B cell (primary cell): ENCODE results near the gene ST3GAL3. TPM values are rescaled to one million over a fixed set of nuclear protein-coding genes. Genes with fewer than 3 reads are reported as not detected.
A peak's percentile ranks its signal among the peaks of the same experiment; 100 is the strongest.

Experiments used
- ATAC-seq: fragments of 200-7000 bp; cut with Tn5 transposase; one replicate; pipeline ENCODE4 v1.10.0; 2021; ENCODE audit warnings: low read depth, mild to moderate bottlenecking, moderate number of reproducible peaks, moderate library complexity
- CTCF ChIA-PET: fragments of 350-600 bp; sonication (Branson Sonifier 250); formaldehyde crosslinking; loops from one replicate; lab custom pipeline; 2021; ENCODE audit warnings: antibody characterized with exemption, inconsistent platforms; lab: Charles Lee
- POLR2A ChIA-PET: fragments of 350-600 bp; sonication (Branson Sonifier 250); formaldehyde crosslinking; loops from one replicate; lab custom pipeline; 2021; ENCODE audit warnings: antibody characterized with exemption; lab: Charles Lee
- DNase-seq: peaks from one replicate; pipeline ENCODE4 v3.0.0; 2013
- H2AFZ ChIP-seq: 2 replicates; pipeline ENCODE4 v1.6.1; 2012; ENCODE audit warnings: mild to moderate bottlenecking, low read depth, low read length; ENCODE audit not compliant: insufficient read depth, poor library complexity, severe bottlenecking
- H3K27ac ChIP-seq, 2 donors: 1 replicate in 1 of 2; 2 replicates in 1 of 2; pipeline ENCODE4 v1.5.1; 2012 to 2013; ENCODE audit warnings: low read length in 2 of 2, mild to moderate bottlenecking in 2 of 2, moderate library complexity in 1 of 2
- H3K27me3 ChIP-seq, 4 experiments: fragments of 200-600 bp in 1 of 4; sonication (generic) in 1 of 4; replicated peaks in 1 of 4; 1 replicate in 2 of 4; 2 replicates in 2 of 4; pipeline versions ENCODE4 v1.6.1 to v1.7.0; 2013 to 2016; ENCODE audit warnings: low read length in 3 of 4, mild to moderate bottlenecking in 2 of 4, mixed read lengths in 1 of 4, moderate library complexity in 1 of 4; ENCODE audit not compliant: insufficient read depth in 4 of 4, control insufficient read depth in 3 of 4; ENCODE audit errors: control extremely low read depth in 1 of 4
- H3K36me3 ChIP-seq, 2 experiments: replicated peaks in 1 of 2; 1 replicate in 1 of 2; 2 replicates in 1 of 2; pipeline versions ENCODE4 v1.6.1 to v1.7.1; 2013; ENCODE audit warnings: low read length in 1 of 2; ENCODE audit not compliant: insufficient read depth in 2 of 2, control insufficient read depth in 1 of 2; ENCODE audit errors: control extremely low read depth in 1 of 2, extremely low read depth in 1 of 2
- H3K4me1 ChIP-seq, 2 donors: fragments of 200-600 bp in 1 of 2; sonication (generic) in 1 of 2; 1 replicate in 1 of 2; 2 replicates in 1 of 2; pipeline versions ENCODE4 v1.5.1 to v1.6.1; 2013 to 2017; ENCODE audit warnings: low read length in 2 of 2; ENCODE audit not compliant: control insufficient read depth in 2 of 2, insufficient read depth in 2 of 2
- H3K4me2 ChIP-seq: replicated peaks from 2 replicates; pipeline ENCODE3; 2012; ENCODE audit warnings: mild to moderate bottlenecking, low read depth, low read length; ENCODE audit not compliant: poor library complexity, severe bottlenecking
- H3K4me3 ChIP-seq, 5 experiments: fragments of 200-600 bp in 1 of 5; sonication (generic) in 1 of 5; 1 replicate in 3 of 5; 2 replicates in 2 of 5; pipeline versions ENCODE4 v1.5.1 to v1.7.0; 2011 to 2016; ENCODE audit warnings: low read length in 4 of 5, mild to moderate bottlenecking in 4 of 5, low read depth in 2 of 5, control low read depth in 1 of 5, moderate library complexity in 1 of 5; ENCODE audit not compliant: insufficient read depth in 1 of 5; ENCODE audit errors: control extremely low read depth in 1 of 5, extremely low read depth in 1 of 5
- H3K79me2 ChIP-seq: fragments of 200-600 bp; sonication (generic); one replicate; pipeline ENCODE4 v1.6.0; 2016; ENCODE audit warnings: low read length; ENCODE audit not compliant: control insufficient read depth, insufficient read depth
- H3K9ac ChIP-seq: fragments of 200-600 bp; sonication (generic); 2 replicates; pipeline ENCODE4 v1.6.1; 2017; ENCODE audit warnings: mild to moderate bottlenecking, low read length, moderate library complexity
- H3K9me3 ChIP-seq, 3 donors: one replicate each; pipeline versions ENCODE4 v1.6.1 to v1.7.1; 2013; ENCODE audit warnings: low read length in 2 of 3; ENCODE audit not compliant: control insufficient read depth in 2 of 3, insufficient read depth in 1 of 3; ENCODE audit errors: control extremely low read depth in 1 of 3
- H4K20me1 ChIP-seq: 2 replicates; pipeline ENCODE4 v1.6.0; 2012; ENCODE audit warnings: mild to moderate bottlenecking, low read length; ENCODE audit not compliant: insufficient read depth, control insufficient read depth, poor library complexity, severe bottlenecking
- H3K27ac Mint-ChIP-seq: one replicate; pipeline ENCODE4 v1.8.0; 2021; ENCODE audit warnings: mixed read lengths
- H3K27me3 Mint-ChIP-seq: one replicate; pipeline ENCODE4 v1.8.0; 2021; ENCODE audit warnings: mixed read lengths
- H3K4me1 Mint-ChIP-seq: one replicate; pipeline ENCODE4 v1.8.0; 2021; ENCODE audit warnings: mixed read lengths
- H3K4me3 Mint-ChIP-seq: one replicate; pipeline ENCODE4 v1.8.0; 2021; ENCODE audit warnings: mixed read lengths
- H3K9me3 Mint-ChIP-seq: one replicate; pipeline ENCODE4 v1.8.0; 2022; ENCODE audit warnings: mixed read lengths; ENCODE audit not compliant: insufficient read depth
- EZH2 ChIP-seq: IDR thresholded peaks from 2 replicates; pipeline ENCODE4 v1.6.1; 2012; ENCODE audit warnings: borderline replicate concordance, low read depth, mild to moderate bottlenecking, moderate library complexity, low read length; ENCODE audit not compliant: insufficient read depth, poor library complexity, severe bottlenecking
- WGBS: methylation state at CpG from one replicate; pipeline ENCODE4 v1.1.5; 2013; ENCODE audit warnings: missing lambda C conversion rate; ENCODE audit not compliant: insufficient coverage; 5-methylcytosine and 5-hydroxymethylcytosine counted together
- intact Hi-C: fragments of 100-400 bp; cut with micrococcal nuclease; formaldehyde crosslinking; loops from one replicate; pipeline ENCODE4 v1.10.0; 2022
- polyA plus RNA-seq: library from polyadenylated mRNA; depleted of rRNA; stranded (reverse); fragments of >200 nt; gene quantifications from 2 replicates; pipeline ENCODE4 v1.2.3, GENCODE V29; 2012
- total RNA-seq, 2 donors: library from RNA; stranded (reverse); fragments of 120-200 nt in 1 of 2; gene quantifications; 1 replicate in 1 of 2; 2 replicates in 1 of 2; pipeline versions ENCODE4 v1.2.3 to v1.2.4, GENCODE V29; 2013 to 2022
- TF ChIP-seq, protein P1 (sequence below): fragments of 200-600 bp; IDR thresholded peaks from one replicate; pipeline ENCODE4 v1.8.0; 2022; ENCODE audit warnings: antibody characterized with exemption, mild to moderate bottlenecking

Gene ST3GAL3
- total and polyA plus RNA-seq, 2 donors (not counting 1 experiment from before 2014, with no cell fraction given): 16.8 to 31.4 TPM

GRCh38 chr1:43708002-43708410, 670 bp downstream of the ST3GAL3 start:
- peak overlapping the region; percentile 87 for H3K27ac Mint-ChIP-seq
- TF ChIP-seq, protein P1, sequence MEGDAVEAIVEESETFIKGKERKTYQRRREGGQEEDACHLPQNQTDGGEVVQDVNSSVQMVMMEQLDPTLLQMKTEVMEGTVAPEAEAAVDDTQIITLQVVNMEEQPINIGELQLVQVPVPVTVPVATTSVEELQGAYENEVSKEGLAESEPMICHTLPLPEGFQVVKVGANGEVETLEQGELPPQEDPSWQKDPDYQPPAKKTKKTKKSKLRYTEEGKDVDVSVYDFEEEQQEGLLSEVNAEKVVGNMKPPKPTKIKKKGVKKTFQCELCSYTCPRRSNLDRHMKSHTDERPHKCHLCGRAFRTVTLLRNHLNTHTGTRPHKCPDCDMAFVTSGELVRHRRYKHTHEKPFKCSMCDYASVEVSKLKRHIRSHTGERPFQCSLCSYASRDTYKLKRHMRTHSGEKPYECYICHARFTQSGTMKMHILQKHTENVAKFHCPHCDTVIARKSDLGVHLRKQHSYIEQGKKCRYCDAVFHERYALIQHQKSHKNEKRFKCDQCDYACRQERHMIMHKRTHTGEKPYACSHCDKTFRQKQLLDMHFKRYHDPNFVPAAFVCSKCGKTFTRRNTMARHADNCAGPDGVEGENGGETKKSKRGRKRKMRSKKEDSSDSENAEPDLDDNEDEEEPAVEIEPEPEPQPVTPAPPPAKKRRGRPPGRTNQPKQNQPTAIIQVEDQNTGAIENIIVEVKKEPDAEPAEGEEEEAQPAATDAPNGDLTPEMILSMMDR: no peak
- no peak for TF ChIP-seq EZH2
- peak overlapping the region; percentile 91 for H3K4me3 Mint-ChIP-seq
- ChIA-PET POLR2A (no interaction called here), CTCF (no interaction called here)
- H3K9me3 Mint-ChIP-seq: no peaks in the 10 kb centered on the region
- ATAC-seq: no peak
- no peaks in the 10 kb centered on the region for H3K27me3 Mint-ChIP-seq
- peaks cover 29% of the 10 kb centered on the region for H3K4me1 Mint-ChIP-seq
- Histone ChIP-seq H3K9me3 (no peaks in the 10 kb centered on the region), H3K4me1 (peaks cover 10 to 17% of the 10 kb centered on the region in 2 donors), H3K36me3 (peaks cover 4 to 19% of the 10 kb centered on the region in 2 experiments), H3K79me2 (peaks cover 36% of the 10 kb centered on the region), H3K9ac (peak overlapping the region; percentile 88), H4K20me1 (no peaks in the 10 kb centered on the region), H3K27me3 (no peaks in the 10 kb centered on the region), H3K4me3 (peak overlapping the region; percentile 53 to 81 (median 67)), H3K4me2 (peak overlapping the region; percentile 92), H3K27ac (peak overlapping the region; percentile 16 to 67), H2AFZ (peak overlapping the region; percentile 86)
- no peak for DNase-seq
- WGBS: under 1% methylated on average over 10 of the region's 15 CpGs
- intact Hi-C loops: loop anchor here (5.0 to 10.0 kb wide), 2 partner anchors 267 to 284 kb away; partner anchors contain the start of genes ATP6V0B, B4GALT2, CCDC24 and DPH2

DNA sequence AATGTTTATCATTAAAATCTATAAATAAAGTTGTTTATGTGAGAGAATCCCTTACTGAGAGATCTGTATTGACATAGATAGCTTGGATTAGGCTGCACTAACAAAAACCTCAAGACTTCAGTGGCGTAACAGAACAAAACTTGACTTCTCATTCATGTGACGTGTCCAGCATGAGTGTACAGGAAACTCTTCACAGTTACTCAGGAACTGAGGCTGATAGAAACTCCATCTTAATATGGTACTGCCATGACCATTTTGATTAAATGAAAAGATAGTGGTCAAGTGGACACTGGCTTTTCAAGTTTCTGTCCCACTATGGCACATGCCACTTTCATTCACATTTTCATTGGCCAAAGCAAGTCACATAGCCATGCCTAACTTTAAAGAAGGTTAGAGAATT, 3.7 kb downstream of the ST3GAL3 start:
- Histone ChIP-seq H3K36me3 (no peaks in the 10 kb centered on the region), H3K4me1 (peaks cover 10 to 16% of the 10 kb centered on the region in 2 donors), H3K4me3 (no peak overlapping the region), H2AFZ (no peak overlapping the region), H4K20me1 (no peaks in the 10 kb centered on the region), H3K79me2 (peaks cover 43% of the 10 kb centered on the region), H3K27me3 (no peaks in the 10 kb centered on the region), H3K9ac (no peak overlapping the region), H3K4me2 (no peak overlapping the region), H3K27ac (no peak overlapping the region), H3K9me3 (no peaks in the 10 kb centered on the region)
- Mint-ChIP-seq H3K27me3 (no peaks in the 10 kb centered on the region), H3K9me3 (no peaks in the 10 kb centered on the region), H3K4me1 (peaks cover 21% of the 10 kb centered on the region), H3K27ac (no peak overlapping the region), H3K4me3 (no peak overlapping the region)
- DNase-seq (no peak), ATAC-seq (no peak)
- no peak for TF ChIP-seq EZH2
- TF ChIP-seq, protein P1: no peak
- ChIA-PET CTCF (no interaction called here), POLR2A (no interaction called here)
- intact Hi-C loops: no loop called here
- WGBS: 100% methylated on average over 2 of the region's 2 CpGs
